ENCODE data around the gene PCDHGA6. TPM values are rescaled to one million over a fixed set of nuclear protein-coding genes. Genes with fewer than 3 reads are reported as not detected.

Gene PCDHGA6
- total and polyA plus RNA-seq, 9 of the 15 experiments (the other 6 are each of a cell fraction or from before 2014, with no cell fraction given) = 0.01 to 0.18 (median 0.09) TPM; not detected in 1

GRCh38 chr5:141328231-141328630 lies 45.5 kb upstream of the PCDHGA6 start:
- H4K20me1 ChIP-seq (replicated peaks; ENCODE audit: control insufficient read depth, insufficient read depth, low read length) = no peaks in the 10 kb centered on the region
- in situ Hi-C loops (cut with MboI) = no loop called here
- CTCF ChIA-PET (ENCODE audit: low intra/inter-chr PET ratio) = no interaction called here
- 15% methylated on average over 8 of the region's 8 CpGs for WGBS (ENCODE audit: insufficient coverage, low coverage, missing lambda C conversion rate)
- H3K4me2 ChIP-seq (ENCODE audit: insufficient read depth, low read length) = no peak overlapping the region
- H3K9me3 ChIP-seq (replicated peaks; ENCODE audit: control insufficient read depth, insufficient read depth, low read depth, low read length) = no peaks in the 10 kb centered on the region
- H2AFZ ChIP-seq (ENCODE audit: low read depth, low read length) = no peak overlapping the region
- ATAC-seq (no peak), DNase-seq (ENCODE audit: extremely low read depth in 1 of 4, low spot score in 3 of 4) (no peak), FAIRE-seq (no peak)
- H3K9me1 ChIP-seq (ENCODE audit: control insufficient read depth, insufficient read depth, low read length) = no peaks in the 10 kb centered on the region
- no peak overlapping the region for H3K4me3 ChIP-seq
- H3K79me2 ChIP-seq (ENCODE audit: control insufficient read depth, insufficient read depth, low read length) = no peaks in the 10 kb centered on the region
- no peaks in the 10 kb centered on the region; a peak in 1 of 5 replicates for H3K4me1 ChIP-seq (replicated peaks in 1 of 2; ENCODE audit: control insufficient read depth in 2 of 2, insufficient read depth in 2 of 2, low read length in 2 of 2)
- POLR2A ChIA-PET = interaction anchor here (1.2 kb wide), 1 partner anchor 8 kb away, joined by 5 read pairs; the partner anchor contains the start of gene TAF7
- TF ChIP-seq ZNF57 (CRISPR knock-in tag; IDR thresholded peaks at IDR 0.05) (no peak), CREB5 (CRISPR knock-in tag; IDR thresholded peaks at IDR 0.05) (no peak), CBFB (CRISPR knock-in tag; IDR thresholded peaks at IDR 0.05) (0 out of 2 replicates have a peak, but pooled peaks have one; percentile 37), ZNF766 (CRISPR knock-in tag; conservative IDR thresholded peaks at IDR 0.05) (no peak), DMBX1 (CRISPR knock-in tag; IDR thresholded peaks at IDR 0.05; ENCODE audit: borderline replicate concordance) (no peak)
- peaks cover 0 to 6% of the 10 kb centered on the region in 2 experiments; a peak in 3 of 5 replicates for H3K27me3 ChIP-seq (ENCODE audit: control insufficient read depth in 2 of 2, insufficient read depth in 2 of 2, low read length in 2 of 2)
- no TSS peak for BruUV-seq (replicated peaks)
- H3K27ac ChIP-seq (ENCODE audit: extremely low read depth, low read depth, low read length) = no peak overlapping the region
- H3K36me3 ChIP-seq (ENCODE audit: control insufficient read depth, insufficient read depth, low read length) = no peaks in the 10 kb centered on the region
- H3K9ac ChIP-seq (ENCODE audit: insufficient read depth in 1 of 2, low read depth in 2 of 2, low read length in 2 of 2) = no peak overlapping the region
- intact Hi-C loops (cut with micrococcal nuclease) = loop anchor here (5.0 to 10.0 kb wide), 2 partner anchors 44 to 113 kb away; partner anchors contain the start of genes PCDHB13, PCDHGA6 and PCDHGB3
